MCF 10A (cell line): ENCODE results near the gene RORB. TPM values are rescaled to one million over a fixed set of nuclear protein-coding genes. Genes with fewer than 3 reads are reported as not detected.

Source experiments
- BruUV-seq: library from RNA; stranded (reverse); fragments of 400-500 nt; replicated peaks from 2 replicates; lab custom pipeline; 2021; lab: Mats Ljungman, UMichigan
- CTCF ChIA-PET: fragments of 300-600 bp; sonication (Branson Sonifier 250); formaldehyde crosslinking; extraction: SDS; loops from one replicate; lab custom pipeline; 2021; ENCODE audit warnings: antibody characterized with exemption, inconsistent platforms; lab: Yijun Ruan, JAX
- POLR2A ChIA-PET: fragments of 300-600, 350-650 bp; sonication (Branson Sonifier 250); formaldehyde crosslinking; extraction: SDS; loops from one replicate; lab custom pipeline; 2020; ENCODE audit warnings: antibody characterized with exemption, inconsistent platforms; lab: Yijun Ruan, JAX
- DNase-seq: peaks from one replicate; pipeline ENCODE4 v3.0.0-alpha.2; 2018; ENCODE audit not compliant: unreplicated experiment
- H3K27ac Mint-ChIP-seq: one replicate; pipeline ENCODE4 v1.8.0; 2022; ENCODE audit warnings: mild to moderate bottlenecking, low read depth, mixed read lengths; ENCODE audit not compliant: unreplicated experiment
- H3K27me3 Mint-ChIP-seq: one replicate; pipeline ENCODE4 v1.8.0; 2022; ENCODE audit warnings: mixed read lengths; ENCODE audit not compliant: insufficient read depth, unreplicated experiment
- H3K36me3 Mint-ChIP-seq: one replicate; pipeline ENCODE4 v1.8.0; 2022; ENCODE audit warnings: mild to moderate bottlenecking, moderate library complexity, mixed read lengths; ENCODE audit not compliant: insufficient read depth, unreplicated experiment
- H3K4me1 Mint-ChIP-seq: one replicate; pipeline ENCODE4 v1.8.0; 2022; ENCODE audit warnings: mixed read lengths; ENCODE audit not compliant: insufficient read depth, unreplicated experiment
- H3K4me3 Mint-ChIP-seq: one replicate; pipeline ENCODE4 v1.8.0; 2022; ENCODE audit warnings: mild to moderate bottlenecking, moderate library complexity, mixed read lengths; ENCODE audit not compliant: unreplicated experiment
- H3K9me3 Mint-ChIP-seq: one replicate; pipeline ENCODE4 v1.8.0; 2022; ENCODE audit warnings: mixed read lengths; ENCODE audit not compliant: unreplicated experiment
- CTCF ChIP-seq: fragments of 200-600 bp; IDR thresholded peaks from one replicate; pipeline ENCODE4 v1.8.0; 2022; ENCODE audit warnings: antibody characterized with exemption, mild to moderate bottlenecking; ENCODE audit not compliant: unreplicated experiment
- intact Hi-C: fragments of 100-400 bp; cut with micrococcal nuclease; formaldehyde crosslinking; loops from 2 replicates; pipeline ENCODE4 v1.14.1; 2022
- total RNA-seq: library from RNA; stranded (reverse); gene quantifications from 2 replicates; pipeline ENCODE4 v1.2.3, GENCODE V29; 2022

RORB gene
- total RNA-seq, 1 experiment from 2014 or later, result not detected

GRCh38 chr9:74728176-74728575, 231.0 kb downstream of the RORB start:
- Mint-ChIP-seq H3K27ac (no peak overlapping the region), H3K9me3 (no peaks in the 10 kb centered on the region), H3K36me3 (no peaks in the 10 kb centered on the region), H3K4me3 (no peak overlapping the region), H3K27me3 (peaks cover 50% of the 10 kb centered on the region), H3K4me1 (no peaks in the 10 kb centered on the region)
- ChIA-PET CTCF (interaction anchor here (0.8 to 1.1 kb wide), 2 partner anchors 14 to 15 kb away, joined by 3 to 4 read pairs; no protein-coding TSS in a partner anchor), POLR2A (no interaction called here)
- no peak for DNase-seq
- BruUV-seq, result no TSS peak
- no peak for TF ChIP-seq CTCF
- intact Hi-C loops, result no loop called here

GRCh38 chr9:74729136-74729695, 232.1 kb downstream of the RORB start:
- no peak for DNase-seq
- no peak overlapping the region for H3K4me3 Mint-ChIP-seq
- TF ChIP-seq CTCF, result no peak
- ChIA-PET CTCF (interaction anchor here (1.5 kb wide), 1 partner anchor 17 kb away, joined by 3 read pairs; no protein-coding TSS in a partner anchor), POLR2A (no interaction called here)
- intact Hi-C loops, result no loop called here
- BruUV-seq, result no TSS peak
- no peaks in the 10 kb centered on the region for H3K4me1 Mint-ChIP-seq
- H3K9me3 Mint-ChIP-seq, result no peaks in the 10 kb centered on the region
- no peaks in the 10 kb centered on the region for H3K36me3 Mint-ChIP-seq
- H3K27ac Mint-ChIP-seq, result no peak overlapping the region
- H3K27me3 Mint-ChIP-seq, result peaks cover 50% of the 10 kb centered on the region

GRCh38 chr9:74735761-74736160, 238.6 kb downstream of the RORB start:
- CTCF ChIA-PET, result interaction anchor here (0.6 kb wide), 2 partner anchors 9 to 16 kb away, joined by 3 to 5 read pairs; no protein-coding TSS in a partner anchor
- POLR2A ChIA-PET, result no interaction called here
- no peak for TF ChIP-seq CTCF
- Mint-ChIP-seq H3K36me3 (no peaks in the 10 kb centered on the region), H3K27me3 (peaks cover 31% of the 10 kb centered on the region), H3K27ac (no peak overlapping the region), H3K4me1 (peaks cover 5% of the 10 kb centered on the region), H3K9me3 (no peaks in the 10 kb centered on the region), H3K4me3 (no peak overlapping the region)
- no peak for DNase-seq
- intact Hi-C loops, result no loop called here
- no TSS peak for BruUV-seq

GRCh38 chr9:74736646-74737045, 239.5 kb downstream of the RORB start:
- peaks cover 38% of the 10 kb centered on the region for H3K27me3 Mint-ChIP-seq
- no peaks in the 10 kb centered on the region for H3K36me3 Mint-ChIP-seq
- no peak overlapping the region for H3K4me3 Mint-ChIP-seq
- peaks cover 5% of the 10 kb centered on the region for H3K4me1 Mint-ChIP-seq
- DNase-seq, result no peak
- no peak overlapping the region for H3K27ac Mint-ChIP-seq
- intact Hi-C loops, result no loop called here
- no TSS peak for BruUV-seq
- ChIA-PET POLR2A (no interaction called here), CTCF (no interaction called here)
- no peaks in the 10 kb centered on the region for H3K9me3 Mint-ChIP-seq
- TF ChIP-seq CTCF, result no peak
